HT-29 (cell line): ENCODE results near the gene C8B. TPM values are rescaled to one million over a fixed set of nuclear protein-coding genes. Genes with fewer than 3 reads are reported as not detected.

Source experiments
- DNase-seq: peaks from one replicate; pipeline ENCODE4 v3.0.0-alpha.2; 2015; ENCODE audit warnings: low spot score
- total RNA-seq: library from RNA; depleted of rRNA; stranded (reverse); fragments of >200 nt; shearing (Covaris generic); gene quantifications from 2 replicates; pipeline ENCODE4 v1.2.3, GENCODE V29; 2014

C8B gene
- total RNA-seq, 1 experiment from 2014 or later = not detected

- DNase-seq = no peak
Measured at GRCh38 chr1:56972976-56973375, 7.2 kb upstream of the C8B start.

GRCh38 chr1:56970280-56970679, 4.5 kb upstream of the C8B start:
- DNase-seq = no peak

- no peak for DNase-seq
Measured at GRCh38 chr1:56968878-56969495, 3.2 kb upstream of the C8B start.

- peak; percentile 29 for DNase-seq
Measured at GRCh38 chr1:56967900-56968832, 2.4 kb upstream of the C8B start.

GRCh38 chr1:56967355-56967754, 1.5 kb upstream of the C8B start:
- DNase-seq = no peak

GRCh38 chr1:56966698-56966999, 834 bp upstream of the C8B start:
- no peak for DNase-seq

- no peak for DNase-seq
Measured at GRCh38 chr1:56965191-56965590, 624 bp downstream of the C8B start.

GRCh38 chr1:56964349-56965017, 1.3 kb downstream of the C8B start:
- no peak for DNase-seq

GRCh38 chr1:56963667-56964066, 2.1 kb downstream of the C8B start:
- DNase-seq = no peak

GRCh38 chr1:56961426-56961825, 4.4 kb downstream of the C8B start:
- no peak for DNase-seq

- DNase-seq = no peak
Measured at GRCh38 chr1:56958526-56958925, 7.3 kb downstream of the C8B start.

- DNase-seq = no peak
Measured at GRCh38 chr1:56957931-56958330, 7.9 kb downstream of the C8B start.

GRCh38 chr1:56954664-56955063, 11.2 kb downstream of the C8B start:
- DNase-seq = no peak

- DNase-seq = no peak
Measured at GRCh38 chr1:56953386-56953785, 12.4 kb downstream of the C8B start.

GRCh38 chr1:56952501-56952900, 13.3 kb downstream of the C8B start:
- no peak for DNase-seq

- no peak for DNase-seq
Measured at GRCh38 chr1:56948403-56949023, 17.3 kb downstream of the C8B start.

GRCh38 chr1:56940039-56940438, 25.8 kb downstream of the C8B start:
- no peak for DNase-seq

- no peak for DNase-seq
Measured at GRCh38 chr1:56939209-56939608, 26.6 kb downstream of the C8B start.

GRCh38 chr1:56938646-56939045, 27.2 kb downstream of the C8B start:
- no peak for DNase-seq

- no peak for DNase-seq
Measured at GRCh38 chr1:56934430-56935060, 31.3 kb downstream of the C8B start.

- no peak for DNase-seq
Measured at GRCh38 chr1:56933606-56934005, 32.2 kb downstream of the C8B start.

- no peak for DNase-seq
Measured at GRCh38 chr1:56933161-56933560, 32.7 kb downstream of the C8B start.
